ENCODE data around the gene FHOD3. TPM values are rescaled to one million over a fixed set of nuclear protein-coding genes. Genes with fewer than 3 reads are reported as not detected.

Gene FHOD3
- total and polyA plus RNA-seq, 2 of the 8 experiments (the other 6 are each of a cell fraction or from before 2014, with no cell fraction given), result 9.7 to 10.5 TPM

DNA sequence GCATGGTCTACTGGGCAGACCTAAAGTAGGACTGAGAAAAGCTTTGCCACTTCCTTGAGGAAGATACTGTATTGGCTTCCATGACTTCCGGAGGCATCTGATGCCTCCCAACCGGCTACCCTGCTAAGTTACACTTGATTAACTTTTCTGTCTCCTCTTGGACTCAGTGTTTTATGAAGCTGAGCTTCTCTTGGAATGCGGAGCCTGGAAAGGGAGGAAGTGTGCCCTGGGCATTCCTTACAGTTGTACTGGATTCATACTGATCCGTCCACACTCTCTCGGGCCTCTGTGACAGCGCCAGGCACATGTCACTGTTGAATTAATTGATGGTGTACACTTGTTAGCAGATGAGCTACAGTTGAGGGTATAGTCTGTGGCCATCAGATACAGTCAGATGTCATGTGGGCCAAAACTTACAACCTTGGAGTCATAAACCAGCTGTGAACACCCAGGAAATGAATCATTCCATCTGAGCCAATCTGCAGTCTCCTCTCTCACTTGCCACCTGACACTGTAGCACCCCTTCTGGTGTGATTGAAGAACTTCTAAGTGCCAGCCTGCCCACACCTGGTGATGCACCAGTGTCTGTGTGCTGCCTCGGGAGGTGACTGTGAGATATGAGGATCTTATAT is 122.5 kb downstream of the FHOD3 start:
- Histone ChIP-seq H2BK5ac (ENCODE audit: low read depth, low read length) (no peak overlapping the region), H4K5ac (ENCODE audit: insufficient read length, low read depth, low read length) (no peak overlapping the region), H3K4me2 (ENCODE audit: insufficient read depth in 1 of 2, low read depth in 2 of 2, low read length in 2 of 2) (no peak overlapping the region), H2BK20ac (ENCODE audit: low read length) (no peak overlapping the region), H4K20me1 (replicated peaks in 1 of 2; ENCODE audit: control insufficient read depth in 1 of 2, insufficient read depth in 2 of 2, low read length in 2 of 2) (no peaks in the 10 kb centered on the region), H2AFZ (ENCODE audit: low read length) (no peak overlapping the region), H3K23ac (ENCODE audit: insufficient read length) (no peak overlapping the region), H3K36me3 (ENCODE audit: control insufficient read depth in 2 of 4, insufficient read depth in 4 of 4, low read length in 3 of 4) (no peaks in the 10 kb centered on the region), H3K27ac (ENCODE audit: low read depth, low read length) (no peak overlapping the region), H3K4ac (replicated peaks; ENCODE audit: insufficient read length, low read depth, low read length) (no peak overlapping the region), H2BK120ac (replicated peaks; ENCODE audit: low read depth, low read length) (no peak overlapping the region), H3K79me2 (ENCODE audit: control insufficient read depth in 1 of 2, insufficient read depth in 2 of 2, low read length in 2 of 2) (no peaks in the 10 kb centered on the region), H3K23me2 (ENCODE audit: low read depth, low read length) (no peaks in the 10 kb centered on the region), H4K91ac (replicated peaks; ENCODE audit: insufficient read length, low read length) (no peak overlapping the region), H3K18ac (ENCODE audit: extremely low read depth, low read length) (no peak overlapping the region), H2AK5ac (ENCODE audit: low read depth, low read length) (no peak overlapping the region), H3K4me1 (replicated peaks in 1 of 4; ENCODE audit: control insufficient read depth in 3 of 4, insufficient read depth in 4 of 4, low read length in 3 of 4) (peaks cover 0 to 3% (median 1%) of the 10 kb centered on the region in 4 experiments; a peak in 3 of 7 replicates), H3K4me3 (ENCODE audit: extremely low read depth in 1 of 4, insufficient read depth in 2 of 4, low read depth in 3 of 4, low read length in 4 of 4) (no peak overlapping the region), H3K9me3 (ENCODE audit: insufficient read depth in 2 of 2, low read depth in 1 of 2, low read length in 1 of 2) (no peaks in the 10 kb centered on the region), H2BK15ac (ENCODE audit: low read length) (no peak overlapping the region), H2BK12ac (ENCODE audit: low read depth, low read length) (no peak overlapping the region), H3K27me3 (replicated peaks in 1 of 4; ENCODE audit: control insufficient read depth in 3 of 4, extremely low read depth in 1 of 4, insufficient read depth in 3 of 4, low read length in 3 of 4) (no peaks in the 10 kb centered on the region), H3K9ac (replicated peaks in 1 of 4; ENCODE audit: extremely low read depth in 1 of 4, low read depth in 3 of 4, low read length in 3 of 4) (no peak overlapping the region), H4K8ac (ENCODE audit: extremely low read depth, insufficient read depth, low read length) (no peak overlapping the region), H3K56ac (replicated peaks; ENCODE audit: insufficient read length, low read depth, low read length) (no peak overlapping the region), H3K79me1 (ENCODE audit: low read depth, low read length) (no peaks in the 10 kb centered on the region), H3K14ac (ENCODE audit: insufficient read length) (no peak overlapping the region)
- DNase-seq (ENCODE audit: low read depth in 1 of 2, low spot score in 2 of 2) (no peak), FAIRE-seq (no peak)
- POLR2A ChIA-PET (ENCODE audit: partially characterized antibody), result interaction anchor here (0.8 kb wide), 1 partner anchor 17 kb away, joined by 3 read pairs; no protein-coding TSS in a partner anchor
- no peak for TF ChIP-seq BACH1 (IDR thresholded peaks at IDR 0.05; ENCODE audit: low read length)
- TF ChIP-seq, protein P1, sequence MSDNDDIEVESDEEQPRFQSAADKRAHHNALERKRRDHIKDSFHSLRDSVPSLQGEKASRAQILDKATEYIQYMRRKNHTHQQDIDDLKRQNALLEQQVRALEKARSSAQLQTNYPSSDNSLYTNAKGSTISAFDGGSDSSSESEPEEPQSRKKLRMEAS (IDR thresholded peaks at IDR 0.05), result no peak
- TF ChIP-seq RAD21 (IDR thresholded peaks at IDR 0.05 in 1 of 2, conservative IDR thresholded peaks at IDR 0.05 in 1 of 2; ENCODE audit: low read depth in 2 of 2, low read length in 2 of 2), result peak; percentile 26 to 50
- TF ChIP-seq, protein P2, sequence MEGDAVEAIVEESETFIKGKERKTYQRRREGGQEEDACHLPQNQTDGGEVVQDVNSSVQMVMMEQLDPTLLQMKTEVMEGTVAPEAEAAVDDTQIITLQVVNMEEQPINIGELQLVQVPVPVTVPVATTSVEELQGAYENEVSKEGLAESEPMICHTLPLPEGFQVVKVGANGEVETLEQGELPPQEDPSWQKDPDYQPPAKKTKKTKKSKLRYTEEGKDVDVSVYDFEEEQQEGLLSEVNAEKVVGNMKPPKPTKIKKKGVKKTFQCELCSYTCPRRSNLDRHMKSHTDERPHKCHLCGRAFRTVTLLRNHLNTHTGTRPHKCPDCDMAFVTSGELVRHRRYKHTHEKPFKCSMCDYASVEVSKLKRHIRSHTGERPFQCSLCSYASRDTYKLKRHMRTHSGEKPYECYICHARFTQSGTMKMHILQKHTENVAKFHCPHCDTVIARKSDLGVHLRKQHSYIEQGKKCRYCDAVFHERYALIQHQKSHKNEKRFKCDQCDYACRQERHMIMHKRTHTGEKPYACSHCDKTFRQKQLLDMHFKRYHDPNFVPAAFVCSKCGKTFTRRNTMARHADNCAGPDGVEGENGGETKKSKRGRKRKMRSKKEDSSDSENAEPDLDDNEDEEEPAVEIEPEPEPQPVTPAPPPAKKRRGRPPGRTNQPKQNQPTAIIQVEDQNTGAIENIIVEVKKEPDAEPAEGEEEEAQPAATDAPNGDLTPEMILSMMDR (IDR thresholded peaks at IDR 0.05; ENCODE audit: control extremely low read depth in 1 of 3, insufficient read depth in 1 of 3, low read depth in 1 of 3, low read length in 3 of 3), result peak; percentile 48 to 62 (median 54)
- no peak for TF ChIP-seq CEBPB (IDR thresholded peaks at IDR 0.05; ENCODE audit: low read depth, low read length)
- 92% methylated on average over 7 of the region's 7 CpGs; no CpG with 5 or more reads in 1 of the 2 experiments for WGBS, 2 experiments (ENCODE audit: extremely low coverage in 1 of 2, insufficient coverage in 1 of 2, insufficient read length in 1 of 2, insufficient replicate concordance in 2 of 2, low coverage in 1 of 2, low lambda C conversion rate in 2 of 2, missing lambda C conversion rate in 1 of 2)
- CTCF ChIA-PET (ENCODE audit: partially characterized antibody), result interaction anchor here (0.7 to 14.7 kb wide), 25 partner anchors 11 to 218 kb away, joined by 3 to 163 read pairs (median 4); no protein-coding TSS in a partner anchor
